Forelimb muscle (tissue), 1 donor: ENCODE data around the gene SPOCK1. TPM values are rescaled to one million over a fixed set of nuclear protein-coding genes. Genes with fewer than 3 reads are reported as not detected.

ENCODE experiments used
- DNase-seq: peaks from one replicate; pipeline ENCODE4 v3.0.0-alpha.2; 2013; ENCODE audit warnings: low read depth
- polyA plus RNA-seq: library from polyadenylated mRNA; unstranded; fragments of 120-200 nt; gene quantifications from one replicate; pipeline ENCODE4 v1.2.1, GENCODE V29; 2013; ENCODE audit not compliant: insufficient read length

Gene SPOCK1
- polyA plus RNA-seq, 1 donor: 3.4 TPM

DNA sequence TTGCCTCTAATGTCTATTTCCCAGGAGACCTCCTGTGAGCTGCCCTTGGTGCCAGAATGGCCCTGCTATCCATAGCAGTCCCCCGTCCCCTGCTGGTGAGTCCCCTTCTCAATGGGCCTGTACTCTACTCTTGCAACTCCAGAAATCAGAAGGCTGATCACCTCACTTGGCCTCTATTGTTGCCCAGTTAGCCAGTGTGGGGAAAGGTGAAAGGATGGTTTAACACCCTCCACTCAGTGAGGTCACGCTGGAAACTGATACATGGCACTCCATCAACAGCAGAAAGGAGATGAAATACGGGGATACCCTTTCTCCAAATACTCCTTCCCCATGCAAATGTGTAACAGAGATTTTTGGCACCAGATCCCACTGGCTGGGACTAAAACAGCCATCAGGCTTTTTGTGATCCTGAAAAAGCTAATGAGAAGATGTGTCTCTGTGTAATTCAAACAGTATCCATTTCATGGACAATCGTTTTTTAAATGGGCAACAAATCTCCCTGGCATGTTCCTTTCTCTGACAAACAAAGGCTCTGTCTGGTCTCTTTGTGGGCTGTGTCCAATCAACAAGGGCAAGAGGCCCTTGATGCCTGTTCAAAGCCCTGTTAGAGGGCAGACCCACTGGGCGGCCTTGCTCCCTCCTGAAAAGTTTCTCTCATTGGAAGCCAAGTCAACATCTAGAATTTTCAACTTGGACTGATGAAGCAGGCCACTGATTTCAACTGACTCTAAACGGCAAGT, 343.7 kb downstream of the SPOCK1 start:
- DNase-seq: no peak

DNA sequence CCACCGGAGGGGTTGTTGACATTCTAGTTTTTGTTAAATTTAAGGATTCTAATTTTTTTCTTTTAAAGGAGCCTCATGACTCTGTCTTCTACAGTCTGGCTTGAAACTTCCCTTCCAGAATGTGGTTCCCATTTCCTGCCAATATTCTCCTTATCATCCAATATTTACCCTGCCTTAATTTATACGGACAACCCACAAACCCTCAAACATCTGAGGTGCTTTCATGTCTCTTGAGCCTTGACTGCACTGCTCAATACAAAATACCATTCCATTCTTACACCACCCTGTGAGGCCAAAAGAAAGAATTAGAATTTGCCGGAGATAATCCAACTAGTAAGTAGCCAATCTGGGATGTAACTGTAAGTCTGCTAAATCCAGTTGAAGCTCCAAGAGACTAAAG, 346.5 kb downstream of the SPOCK1 start:
- DNase-seq: no peak

GRCh38 chr5:137148655-137149054, 350.5 kb downstream of the SPOCK1 start:
- no peak for DNase-seq

DNA sequence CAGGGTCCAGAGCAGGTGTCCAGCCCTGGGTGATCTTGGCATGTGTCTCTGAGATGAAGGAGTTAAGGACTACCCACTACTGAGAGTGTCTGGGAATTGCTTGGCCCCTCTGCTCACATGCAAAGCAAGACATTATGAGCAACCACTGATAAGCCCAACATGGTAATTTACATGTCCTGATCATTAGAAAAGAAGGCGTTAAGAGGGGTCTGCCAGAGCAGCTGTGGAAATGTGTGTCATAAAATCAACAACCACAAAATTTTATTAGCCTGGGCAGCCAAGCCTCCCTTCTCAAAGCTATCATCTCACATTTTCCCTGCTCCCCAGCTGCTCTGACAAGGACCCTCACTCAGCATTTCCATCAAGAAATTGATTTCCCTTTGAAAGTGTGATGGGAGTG, 351.0 kb downstream of the SPOCK1 start:
- no peak for DNase-seq

DNA sequence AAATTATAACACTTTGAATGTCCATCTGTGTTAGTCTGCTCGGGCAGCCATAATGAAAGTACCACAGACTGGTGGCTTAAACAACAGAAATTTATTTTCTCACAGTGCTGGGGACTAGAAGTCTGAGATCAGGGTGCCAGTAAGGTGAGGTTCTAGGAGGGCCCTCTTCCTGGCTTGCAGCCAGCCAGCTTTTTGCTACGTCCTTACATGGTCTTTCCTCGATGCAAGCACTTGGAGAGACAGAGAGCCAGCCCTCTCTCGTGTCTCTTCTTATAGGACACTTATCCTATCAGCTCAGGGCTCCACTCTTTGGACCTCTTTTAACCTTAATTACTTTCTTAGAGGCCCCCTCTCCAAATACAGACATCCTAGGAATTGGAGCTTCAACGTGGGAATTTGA, 351.8 kb downstream of the SPOCK1 start:
- no peak for DNase-seq

DNA sequence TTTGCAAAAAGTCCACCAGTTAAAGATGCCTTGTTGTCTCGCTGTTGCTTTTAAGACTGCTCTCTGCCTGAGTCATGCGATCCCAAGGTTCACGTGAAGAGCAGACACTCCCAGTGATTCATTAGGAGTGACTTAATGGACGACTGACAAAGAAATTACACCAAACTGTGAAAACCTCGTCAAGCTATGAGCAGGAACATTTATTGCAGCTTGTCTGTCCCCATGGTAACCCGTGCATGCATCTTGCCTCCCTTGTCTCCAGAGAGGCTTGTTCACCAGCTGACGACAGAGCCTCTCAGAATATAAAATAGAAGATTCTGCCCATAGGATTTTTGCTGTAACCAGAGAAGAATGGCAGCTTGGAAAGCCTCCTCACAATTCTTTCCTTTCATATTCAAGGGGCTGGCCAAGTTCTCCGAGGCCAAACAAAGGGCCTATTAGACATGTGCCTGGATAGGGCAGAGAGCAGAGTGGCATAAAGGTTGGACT, 352.7 kb downstream of the SPOCK1 start:
- peak; percentile 28 for DNase-seq

GRCh38 chr5:137145721-137146120, 353.4 kb downstream of the SPOCK1 start:
- DNase-seq: no peak

DNA sequence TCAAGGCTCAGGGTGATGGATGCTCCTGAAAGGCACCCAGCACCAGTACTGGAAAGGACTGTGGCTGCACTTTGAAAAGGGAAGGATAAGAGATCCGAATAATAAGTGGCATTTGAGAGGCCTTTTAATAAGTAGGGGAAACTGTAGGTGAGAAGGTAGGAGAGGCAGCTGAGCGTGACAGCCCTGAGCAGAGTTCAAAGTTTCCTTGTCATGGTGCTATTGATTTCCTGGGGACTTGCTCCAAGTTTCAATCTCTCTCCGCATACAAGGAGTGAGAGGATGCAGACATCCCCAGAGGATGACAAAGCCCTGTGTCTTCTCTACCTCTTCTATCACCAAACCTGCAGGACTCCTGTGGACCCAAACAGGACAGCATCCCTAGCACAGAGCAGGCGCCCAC, 354.5 kb downstream of the SPOCK1 start:
- DNase-seq: no peak

GRCh38 chr5:137142764-137143605, 356.1 kb downstream of the SPOCK1 start:
- DNase-seq: no peak

- no peak for DNase-seq
Observed at GRCh38 chr5:137142346-137142745, 356.8 kb downstream of the SPOCK1 start.

DNA sequence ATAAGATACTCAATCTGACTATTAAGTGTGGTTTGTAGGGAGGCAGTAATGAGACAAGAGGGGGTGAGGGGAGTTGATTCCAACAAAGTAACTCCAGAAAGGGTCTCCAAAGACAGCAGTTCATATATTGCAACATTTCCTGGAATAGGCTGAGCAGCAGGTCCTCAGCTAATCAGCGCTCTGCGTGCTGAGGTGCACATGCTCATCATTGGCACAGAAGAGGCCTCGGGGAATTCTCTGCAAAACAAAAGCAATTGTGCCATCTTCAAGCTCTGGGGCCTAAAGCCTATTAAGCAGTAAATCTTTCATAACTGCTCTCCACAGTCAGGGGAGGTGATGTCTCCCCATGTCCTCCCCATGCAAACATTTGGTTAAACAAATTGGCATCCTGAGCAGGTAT, 357.3 kb downstream of the SPOCK1 start:
- DNase-seq: no peak

- no peak for DNase-seq
Observed at GRCh38 chr5:137136991-137137632, 362.0 kb downstream of the SPOCK1 start.

- no peak for DNase-seq
Observed at GRCh38 chr5:137134920-137135532, 364.1 kb downstream of the SPOCK1 start.

- no peak for DNase-seq
Observed at GRCh38 chr5:137129886-137130680, 369.0 kb downstream of the SPOCK1 start.

DNA sequence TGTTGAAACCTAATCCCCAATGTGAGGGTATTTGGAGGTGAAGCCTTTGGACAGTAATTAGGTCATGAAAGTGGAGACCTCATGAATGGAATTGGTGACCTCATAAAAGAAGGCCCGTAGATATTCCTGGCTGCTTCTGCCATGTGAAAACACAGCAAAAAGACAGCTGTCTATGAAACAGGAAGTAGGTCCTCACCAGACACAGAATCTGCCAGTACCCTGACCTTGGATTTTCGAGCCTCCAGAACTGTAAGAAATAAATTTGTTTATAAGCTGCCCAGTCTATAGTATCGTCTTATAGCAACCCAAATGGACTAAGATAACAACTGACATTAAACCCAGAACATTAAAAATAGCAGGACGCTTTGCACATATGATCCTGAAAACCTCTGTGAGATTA, 371.1 kb downstream of the SPOCK1 start:
- no peak for DNase-seq

GRCh38 chr5:137126829-137127228, 372.3 kb downstream of the SPOCK1 start:
- DNase-seq: no peak

DNA sequence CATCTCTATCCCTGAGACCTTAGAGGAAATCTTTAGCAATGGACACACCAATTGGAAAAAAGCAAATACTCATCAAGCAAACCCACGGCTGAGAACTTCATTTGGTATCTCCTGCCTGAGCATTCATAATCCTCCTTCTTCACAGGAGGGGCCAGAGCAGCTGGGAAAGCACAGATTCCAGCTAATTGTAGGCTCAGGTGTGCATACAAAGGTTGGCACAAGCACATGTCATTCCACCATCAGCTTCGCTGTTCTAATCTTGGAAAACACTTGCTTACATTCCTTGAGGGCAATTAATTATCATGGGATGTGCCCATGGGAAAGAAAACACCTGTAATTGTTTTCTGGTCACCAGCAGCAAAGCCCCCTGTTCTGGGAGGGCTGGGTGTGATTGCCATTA, 376.6 kb downstream of the SPOCK1 start:
- DNase-seq: no peak

- DNase-seq: no peak
Observed at GRCh38 chr5:137122075-137122474, 377.1 kb downstream of the SPOCK1 start.

DNA sequence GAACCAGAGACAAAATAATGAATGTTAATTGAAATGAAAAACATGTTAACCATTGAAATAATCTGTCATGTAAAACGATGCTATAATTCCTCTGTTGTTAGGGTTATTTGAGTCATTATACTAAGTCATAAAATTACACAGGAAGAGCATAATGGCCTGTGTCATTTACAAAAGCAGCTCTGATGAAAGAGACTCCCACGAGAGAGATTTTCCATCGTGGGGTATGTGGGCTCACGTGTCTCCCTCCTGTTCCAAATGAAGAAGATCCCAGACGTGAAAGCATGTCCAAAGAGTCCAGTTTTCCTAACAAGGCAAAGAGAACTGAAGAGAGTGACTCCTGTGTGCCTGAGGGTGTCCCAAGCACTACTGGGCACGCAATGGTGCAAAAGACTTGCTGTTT, 379.8 kb downstream of the SPOCK1 start:
- no peak for DNase-seq

DNA sequence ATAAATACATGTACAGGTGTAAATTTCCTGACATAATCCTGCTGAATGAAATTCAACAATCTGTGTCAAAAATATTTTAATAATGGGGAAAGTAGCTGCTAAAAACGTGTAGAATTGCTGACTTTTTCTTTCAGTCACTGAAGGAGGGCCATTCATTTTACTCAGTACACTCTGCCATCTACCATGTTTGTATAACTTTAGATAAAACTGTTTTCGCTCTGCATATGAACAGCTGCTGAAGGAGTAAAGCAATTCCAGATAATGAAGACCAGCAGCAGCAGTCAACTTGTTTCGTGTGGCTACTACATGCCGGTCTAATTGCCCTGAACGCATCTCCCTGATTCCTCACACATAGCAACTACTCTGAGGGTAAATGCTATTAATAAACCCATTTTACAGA, 380.5 kb downstream of the SPOCK1 start:
- DNase-seq: no peak

DNA sequence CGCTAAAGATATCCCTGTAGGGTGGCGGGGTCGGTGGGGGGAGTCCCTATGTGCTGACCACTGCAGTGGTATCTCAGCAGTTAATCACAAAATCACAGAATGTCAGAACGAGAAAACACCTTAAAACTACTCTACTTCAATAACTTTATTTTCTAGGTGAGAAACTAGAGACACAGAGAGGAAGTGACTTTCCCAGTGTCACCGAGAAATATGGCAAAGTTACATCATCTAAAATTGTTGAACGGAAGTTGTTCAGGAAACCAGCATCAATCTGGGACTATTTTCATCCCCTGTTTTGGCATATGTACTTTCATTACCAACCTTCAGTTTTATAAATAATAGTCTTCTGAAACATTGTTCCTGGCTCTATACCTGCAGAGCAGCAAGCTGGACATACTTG, 384.0 kb downstream of the SPOCK1 start:
- DNase-seq: no peak
